HG03354 (cell line): ENCODE results near the gene GIT1.

ENCODE experiments used
- ATAC-seq: cut with Tn5 transposase; IDR thresholded peaks from one replicate; pipeline ENCODE4 v1.9.1; 2021; ENCODE audit warnings: mild to moderate bottlenecking; ENCODE audit not compliant: unreplicated experiment, poor library complexity, severe bottlenecking

Gene GIT1, protein sequence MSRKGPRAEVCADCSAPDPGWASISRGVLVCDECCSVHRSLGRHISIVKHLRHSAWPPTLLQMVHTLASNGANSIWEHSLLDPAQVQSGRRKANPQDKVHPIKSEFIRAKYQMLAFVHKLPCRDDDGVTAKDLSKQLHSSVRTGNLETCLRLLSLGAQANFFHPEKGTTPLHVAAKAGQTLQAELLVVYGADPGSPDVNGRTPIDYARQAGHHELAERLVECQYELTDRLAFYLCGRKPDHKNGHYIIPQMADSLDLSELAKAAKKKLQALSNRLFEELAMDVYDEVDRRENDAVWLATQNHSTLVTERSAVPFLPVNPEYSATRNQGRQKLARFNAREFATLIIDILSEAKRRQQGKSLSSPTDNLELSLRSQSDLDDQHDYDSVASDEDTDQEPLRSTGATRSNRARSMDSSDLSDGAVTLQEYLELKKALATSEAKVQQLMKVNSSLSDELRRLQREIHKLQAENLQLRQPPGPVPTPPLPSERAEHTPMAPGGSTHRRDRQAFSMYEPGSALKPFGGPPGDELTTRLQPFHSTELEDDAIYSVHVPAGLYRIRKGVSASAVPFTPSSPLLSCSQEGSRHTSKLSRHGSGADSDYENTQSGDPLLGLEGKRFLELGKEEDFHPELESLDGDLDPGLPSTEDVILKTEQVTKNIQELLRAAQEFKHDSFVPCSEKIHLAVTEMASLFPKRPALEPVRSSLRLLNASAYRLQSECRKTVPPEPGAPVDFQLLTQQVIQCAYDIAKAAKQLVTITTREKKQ

DNA sequence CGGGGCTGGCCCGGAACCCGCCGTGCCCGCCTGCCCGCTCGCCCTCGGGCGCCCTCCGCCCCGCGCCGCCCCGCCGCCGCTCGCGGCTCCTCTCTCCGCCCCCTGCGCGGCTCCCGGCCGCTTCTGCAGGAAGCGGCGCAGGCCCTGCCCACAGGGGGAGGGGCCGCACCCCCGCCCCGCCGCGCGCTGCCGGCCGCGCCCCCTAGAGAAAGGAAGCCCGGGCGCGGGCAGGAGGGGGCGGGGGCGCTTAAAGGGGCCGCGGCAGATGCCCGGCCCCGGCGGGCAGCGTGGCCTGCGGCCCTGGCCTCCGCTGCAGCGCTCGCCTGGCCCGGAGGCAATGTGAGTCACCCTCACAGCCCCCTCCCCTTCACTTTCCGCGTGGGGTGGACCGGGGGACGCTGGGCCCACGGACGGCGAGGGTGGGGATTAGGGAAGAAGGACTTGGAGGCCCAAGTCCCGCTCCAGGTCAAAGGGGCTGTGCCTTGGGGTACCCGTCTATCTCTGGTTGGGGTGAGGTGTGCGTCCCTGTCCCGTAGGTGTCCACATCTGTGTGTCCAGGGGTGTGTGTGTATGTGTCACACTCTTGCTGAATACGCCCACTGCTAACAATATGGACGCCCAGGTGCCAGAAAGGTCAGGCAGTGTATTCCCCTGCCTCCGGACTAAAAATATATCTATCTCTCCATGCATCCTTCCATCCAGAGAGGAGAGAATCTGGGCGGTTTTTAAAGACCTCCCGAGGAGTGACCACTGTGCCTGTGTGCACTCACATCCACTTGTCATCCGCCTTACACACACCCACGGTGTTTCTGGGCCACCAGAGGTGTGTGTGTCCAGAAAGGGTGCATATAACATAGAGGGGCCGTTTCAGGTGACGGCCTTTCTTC, at the start of gene GIT1:
TSS of gene GIT1 (minus strand) at position 125 of the 887 bp plus-strand sequence. CDS start 270 bp downstream, outside the sequence.
- ATAC-seq, result peak; percentile 63

DNA sequence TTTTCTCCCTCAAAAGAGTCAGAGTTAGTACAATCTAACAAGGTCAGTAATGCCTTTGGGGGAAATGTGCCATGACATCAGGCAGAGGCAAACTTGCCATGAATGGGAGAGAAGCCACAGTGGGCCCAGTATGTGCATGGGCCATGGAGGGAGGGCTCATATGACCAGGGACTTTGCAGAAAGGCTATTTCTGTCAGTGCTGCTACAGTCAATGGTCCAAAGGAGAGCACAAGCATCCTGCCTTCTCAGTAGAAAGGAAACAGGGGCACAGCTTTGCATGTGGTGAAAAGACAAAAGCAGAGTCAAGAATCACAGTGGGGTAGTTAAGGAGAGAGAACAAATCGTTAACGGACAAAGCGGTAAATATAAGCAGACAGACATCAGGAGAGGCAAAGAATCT, 44.4 kb upstream of the GIT1 start:
- no peak for ATAC-seq

DNA sequence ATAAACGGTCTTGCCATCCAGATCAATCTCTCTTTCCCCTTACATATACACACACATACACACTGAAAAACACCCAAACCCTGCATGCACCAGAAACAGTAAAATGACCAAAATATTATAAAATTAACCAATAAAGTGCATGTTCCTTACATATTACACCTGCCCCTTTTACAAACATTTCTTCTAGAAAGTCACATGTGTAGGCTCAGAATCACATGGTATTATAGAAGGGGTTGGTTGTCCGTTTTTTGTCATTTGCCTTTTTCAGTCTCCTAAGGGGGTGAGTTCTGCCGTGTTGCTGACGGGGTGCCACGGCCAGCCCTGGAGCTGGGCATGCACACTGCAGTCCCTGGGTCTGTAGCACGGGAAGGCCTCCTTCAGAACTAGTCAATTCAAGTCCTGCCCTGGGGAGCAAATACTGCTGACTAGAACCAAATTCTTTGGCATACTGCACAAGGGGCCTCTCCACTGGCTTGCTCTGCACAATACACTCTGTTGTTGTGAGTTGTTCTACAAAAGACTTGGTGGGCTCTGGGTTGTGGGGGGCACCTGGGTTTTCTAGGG, 41.3 kb upstream of the GIT1 start:
- no peak for ATAC-seq

DNA sequence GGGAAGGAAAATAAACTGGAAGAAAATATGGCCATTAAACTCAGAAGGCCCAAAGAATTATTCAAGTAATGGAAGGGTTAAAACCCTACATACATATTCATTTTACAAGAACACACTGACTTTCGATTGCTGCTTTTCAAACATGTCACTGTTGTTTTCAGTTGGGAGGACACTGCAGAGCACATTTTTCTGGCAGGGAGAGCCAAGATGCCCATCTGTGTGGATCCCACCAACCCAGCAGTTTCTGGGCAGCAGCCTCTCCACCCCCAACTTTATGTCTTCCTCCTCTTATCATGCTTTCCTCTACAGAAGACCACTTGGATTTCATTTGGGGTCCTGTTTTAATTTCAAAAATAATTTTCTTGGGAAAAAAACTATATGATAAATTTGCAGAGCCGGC, 40.4 kb upstream of the GIT1 start:
- ATAC-seq, result no peak

DNA sequence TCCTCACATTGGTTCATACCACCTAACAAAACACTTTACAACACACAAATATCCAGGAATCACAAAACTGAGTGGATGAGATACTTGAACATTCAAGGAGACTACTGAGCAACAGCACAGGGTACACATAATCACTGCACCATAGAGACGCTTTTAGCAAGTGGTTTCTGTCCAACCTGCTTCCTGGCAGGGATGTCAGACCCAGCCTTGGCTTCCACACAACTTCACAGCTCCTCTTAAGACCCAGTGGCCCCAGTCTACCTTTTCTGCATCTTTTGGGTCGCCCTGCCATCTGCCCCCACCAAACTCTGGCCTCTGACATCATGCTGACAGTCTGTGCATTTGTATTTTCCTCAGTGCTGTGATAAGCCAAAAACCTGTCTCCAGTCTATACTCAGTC, 39.2 kb upstream of the GIT1 start:
- no peak for ATAC-seq

DNA sequence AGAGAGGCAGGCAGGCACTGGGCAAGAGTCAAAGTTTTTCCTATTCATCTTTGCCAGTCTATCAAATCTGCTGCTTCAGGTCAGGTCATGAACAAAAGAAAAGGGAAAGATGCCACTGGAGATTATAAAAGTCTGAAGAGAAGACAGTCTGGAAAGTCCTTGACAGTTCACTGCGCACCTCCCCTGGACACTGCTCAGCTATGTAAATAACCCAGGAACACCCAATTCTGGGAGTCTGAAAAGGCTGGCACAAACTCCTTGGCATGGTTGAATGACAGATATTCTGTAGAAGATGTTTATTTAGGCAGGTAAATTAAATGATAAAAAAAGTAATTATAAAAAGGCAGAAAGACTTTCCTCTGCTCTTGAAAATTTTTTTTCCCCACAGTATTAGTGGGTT, 38.5 kb upstream of the GIT1 start:
- ATAC-seq, result no peak

DNA sequence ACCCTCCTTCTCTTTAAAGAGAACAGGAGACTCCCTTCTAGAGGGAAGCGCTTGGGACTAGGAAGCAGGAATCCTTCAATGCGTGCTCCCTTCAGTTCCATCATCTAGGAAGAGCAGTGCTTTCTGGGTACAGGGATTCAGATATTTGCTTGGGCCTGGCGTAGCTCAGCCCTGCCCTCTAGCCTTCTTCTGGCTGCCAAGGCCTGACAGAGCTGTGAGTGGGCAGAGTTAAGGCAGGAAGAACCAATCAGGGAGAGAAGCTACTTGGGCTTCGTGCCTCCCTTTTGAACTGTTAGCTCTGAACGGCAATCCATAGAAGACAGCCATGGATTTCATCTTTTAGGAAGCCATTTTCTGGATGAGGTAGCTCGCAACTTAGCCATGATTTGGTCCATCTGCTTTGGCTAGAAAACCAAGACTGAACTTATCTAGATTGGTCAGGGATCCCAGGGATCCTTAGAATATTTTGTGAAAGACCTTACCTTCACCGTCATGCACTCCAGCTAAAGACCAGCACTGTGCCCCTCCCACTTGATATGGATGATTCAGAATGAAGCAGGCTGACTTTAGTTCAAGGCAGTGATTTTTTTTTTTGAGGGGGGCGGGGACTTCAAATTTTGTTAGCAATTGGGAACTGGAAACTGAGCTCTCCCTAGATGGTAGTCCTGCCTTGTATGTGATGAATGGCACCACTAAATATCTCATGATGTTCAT, 35.7 kb upstream of the GIT1 start:
- ATAC-seq, result no peak

DNA sequence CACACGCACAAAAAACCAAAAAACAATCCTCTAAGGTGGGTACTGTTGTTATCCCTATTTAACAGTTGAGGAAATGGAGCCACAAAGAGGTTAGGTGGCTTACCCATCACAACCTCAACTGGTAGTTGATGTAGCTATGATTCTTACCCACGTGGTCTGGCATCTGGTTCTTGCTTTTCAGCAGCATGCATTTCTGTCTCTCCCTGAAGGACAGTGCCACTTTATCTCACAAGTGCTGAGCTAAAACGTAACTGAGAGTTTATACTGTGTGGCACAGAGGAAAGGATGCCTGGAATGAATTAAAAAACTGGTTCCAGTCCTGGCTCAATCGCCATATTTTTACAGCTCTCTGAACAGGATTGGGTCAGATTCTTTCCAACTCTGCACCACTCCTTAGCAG, 35.1 kb upstream of the GIT1 start:
- ATAC-seq, result no peak

DNA sequence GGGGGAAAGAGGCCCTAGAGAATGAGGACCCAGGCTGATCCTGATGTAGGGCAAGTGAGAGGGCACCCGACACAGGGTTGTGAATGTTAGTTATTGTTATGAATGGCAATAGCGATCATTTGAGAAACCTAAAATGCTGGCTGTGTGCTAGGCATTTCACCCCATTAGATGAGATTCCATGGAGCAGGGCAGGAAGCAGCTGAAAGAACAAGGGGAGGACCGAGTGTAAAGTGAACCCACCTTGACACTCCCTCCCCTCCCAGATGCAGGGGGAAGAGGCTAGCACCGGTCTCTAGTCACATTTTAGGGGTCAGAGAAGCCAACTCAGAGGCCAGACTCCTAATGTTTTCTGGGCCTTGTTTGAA, 33.8 kb upstream of the GIT1 start:
- ATAC-seq, result no peak

DNA sequence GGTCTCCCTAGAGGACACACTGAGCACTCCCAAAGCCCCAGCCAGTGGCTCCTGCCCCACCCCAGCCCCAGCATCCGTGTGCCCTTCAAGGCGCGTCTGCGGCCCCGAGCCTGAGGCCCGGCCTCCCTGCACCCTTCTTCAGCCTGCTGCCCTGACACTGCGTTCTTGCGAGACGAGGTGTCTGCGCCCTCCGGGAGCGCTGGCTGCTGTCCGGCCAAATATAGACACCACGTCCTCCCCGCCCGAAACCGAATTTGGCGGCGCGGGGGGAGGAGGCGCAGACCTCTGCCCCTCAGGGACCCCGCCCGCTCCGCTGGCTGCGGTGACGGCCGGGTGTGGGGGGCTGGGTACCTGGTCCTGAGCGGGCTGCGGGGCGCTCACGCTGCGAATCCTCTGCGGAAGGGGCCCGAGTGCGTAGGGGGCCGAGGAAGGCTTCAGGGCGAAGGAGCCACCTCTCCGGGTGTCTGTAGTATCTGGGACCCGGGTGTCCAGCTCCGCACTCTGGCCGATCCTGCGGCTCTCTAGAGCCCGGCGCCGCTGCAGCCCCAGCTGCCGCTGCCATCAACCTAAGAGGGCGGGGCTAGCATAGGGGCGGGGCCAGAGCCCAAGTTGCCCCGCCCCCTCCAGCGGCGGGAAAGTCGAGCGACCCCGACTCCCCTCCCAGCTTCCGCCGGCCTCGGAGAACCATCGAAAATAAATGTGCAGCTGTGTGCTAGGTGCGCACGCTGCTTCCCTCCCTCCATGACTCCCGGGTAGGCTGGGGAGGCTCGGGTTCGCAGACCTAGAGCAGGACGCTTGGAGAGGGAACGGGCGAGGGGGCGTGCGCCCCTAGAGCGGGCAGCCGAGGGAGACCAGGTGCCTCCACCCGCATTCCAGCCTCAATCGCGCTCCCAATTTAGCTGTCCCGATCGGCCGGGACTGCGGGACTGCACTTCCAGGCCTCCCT, 33.2 kb upstream of the GIT1 start, which contains the start of gene CORO6:
TSS of gene CORO6 (minus strand) at position 576 of the 946 bp plus-strand sequence. CDS start 1,491 bp downstream, outside the sequence.
- peak; percentile 60 for ATAC-seq

DNA sequence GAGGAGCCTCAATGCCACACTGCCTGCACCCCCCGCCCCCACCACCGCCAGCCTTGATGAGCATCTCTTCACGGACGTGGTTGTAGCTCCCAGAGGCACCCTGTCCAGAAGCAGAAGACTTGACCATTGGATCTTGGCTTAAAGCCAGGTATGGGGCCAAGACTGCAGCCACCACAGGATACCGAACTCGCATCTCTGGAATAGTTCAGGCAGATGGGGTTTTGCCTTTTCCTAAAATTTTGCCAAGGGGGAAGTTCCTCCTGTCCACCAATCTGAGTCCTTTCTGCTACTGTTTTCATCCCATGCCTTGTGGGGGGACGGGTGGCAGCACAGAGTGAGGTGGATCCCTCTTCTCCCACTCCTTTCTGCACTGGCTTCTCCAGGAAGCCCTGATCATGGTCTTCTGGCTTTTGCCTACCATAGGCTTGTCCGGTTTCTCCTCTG, 32.3 kb upstream of the GIT1 start:
- no peak for ATAC-seq

DNA sequence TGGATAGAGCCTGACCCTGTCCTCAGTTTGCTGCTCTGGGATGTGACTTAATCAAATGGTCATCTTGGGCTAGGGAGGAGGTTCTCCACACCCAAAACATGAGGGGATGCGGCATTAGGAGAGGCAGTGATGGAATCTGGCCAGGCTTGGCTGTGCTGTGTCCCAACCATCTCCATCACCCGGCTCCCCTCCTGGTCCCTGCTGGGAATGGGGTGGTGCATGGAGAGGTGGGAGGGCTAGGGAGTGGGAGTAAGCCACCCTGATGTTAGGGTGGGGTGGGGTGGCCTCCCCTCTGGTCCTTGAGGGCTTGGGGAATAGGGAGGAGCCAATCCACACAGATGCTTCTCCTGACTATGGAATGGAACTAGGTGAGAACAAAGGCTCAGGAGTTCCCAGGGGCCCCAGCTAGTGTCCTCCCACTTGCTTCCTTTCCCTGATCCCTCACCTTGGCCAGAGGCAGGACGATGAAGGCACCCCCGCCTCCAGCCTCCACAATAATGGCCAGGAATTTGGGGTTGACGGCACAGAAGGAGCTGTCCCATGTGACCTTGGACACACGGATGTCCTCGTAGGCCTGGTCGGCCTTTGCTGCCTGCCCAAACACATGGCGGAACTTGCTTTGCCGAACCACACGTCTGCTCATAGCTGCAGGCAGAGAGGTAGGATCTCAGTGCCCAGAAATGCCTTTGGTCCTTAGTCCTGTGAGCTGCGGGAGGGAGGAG, 31.5 kb upstream of the GIT1 start:
- no peak for ATAC-seq

DNA sequence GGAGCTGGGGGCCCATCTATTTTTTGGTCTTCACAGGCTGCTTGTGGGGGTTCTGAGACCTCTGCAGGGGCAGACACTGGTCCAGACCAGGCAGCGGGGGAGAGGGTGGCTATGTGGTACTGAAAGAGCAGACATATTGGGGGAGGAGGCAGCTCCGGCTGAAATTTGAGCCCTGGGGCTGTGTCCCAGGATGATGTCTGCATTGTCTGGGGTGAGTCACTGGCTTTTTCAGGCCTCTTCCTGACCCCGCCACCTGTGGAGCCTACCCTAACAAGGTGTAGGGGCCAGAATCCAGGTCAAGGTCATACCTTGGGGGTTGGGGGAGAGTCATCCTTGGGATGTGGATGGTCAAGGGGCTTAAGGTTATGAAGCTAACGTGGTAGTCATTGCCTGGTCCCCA, 30.8 kb upstream of the GIT1 start:
- no peak for ATAC-seq

DNA sequence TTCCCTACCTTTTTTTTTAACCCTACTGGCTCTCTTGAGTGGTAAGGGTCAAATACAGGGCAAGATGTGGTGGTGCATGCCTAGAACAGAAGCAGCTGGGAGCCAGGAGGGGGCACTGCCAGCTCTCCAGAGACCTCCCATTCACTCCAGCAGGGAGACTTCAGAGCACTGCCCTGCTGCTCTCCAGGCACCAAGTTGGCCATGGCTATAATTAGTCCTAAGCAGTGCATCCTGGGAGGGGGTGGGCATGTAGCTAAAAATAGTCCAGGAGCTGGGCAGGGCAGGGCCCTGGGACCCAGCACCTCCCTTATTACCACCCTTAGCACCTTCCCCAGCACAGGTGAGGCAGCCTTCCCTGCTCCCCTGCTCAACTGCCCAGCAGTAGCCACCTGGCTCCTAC, 29.8 kb upstream of the GIT1 start:
- ATAC-seq, result no peak

DNA sequence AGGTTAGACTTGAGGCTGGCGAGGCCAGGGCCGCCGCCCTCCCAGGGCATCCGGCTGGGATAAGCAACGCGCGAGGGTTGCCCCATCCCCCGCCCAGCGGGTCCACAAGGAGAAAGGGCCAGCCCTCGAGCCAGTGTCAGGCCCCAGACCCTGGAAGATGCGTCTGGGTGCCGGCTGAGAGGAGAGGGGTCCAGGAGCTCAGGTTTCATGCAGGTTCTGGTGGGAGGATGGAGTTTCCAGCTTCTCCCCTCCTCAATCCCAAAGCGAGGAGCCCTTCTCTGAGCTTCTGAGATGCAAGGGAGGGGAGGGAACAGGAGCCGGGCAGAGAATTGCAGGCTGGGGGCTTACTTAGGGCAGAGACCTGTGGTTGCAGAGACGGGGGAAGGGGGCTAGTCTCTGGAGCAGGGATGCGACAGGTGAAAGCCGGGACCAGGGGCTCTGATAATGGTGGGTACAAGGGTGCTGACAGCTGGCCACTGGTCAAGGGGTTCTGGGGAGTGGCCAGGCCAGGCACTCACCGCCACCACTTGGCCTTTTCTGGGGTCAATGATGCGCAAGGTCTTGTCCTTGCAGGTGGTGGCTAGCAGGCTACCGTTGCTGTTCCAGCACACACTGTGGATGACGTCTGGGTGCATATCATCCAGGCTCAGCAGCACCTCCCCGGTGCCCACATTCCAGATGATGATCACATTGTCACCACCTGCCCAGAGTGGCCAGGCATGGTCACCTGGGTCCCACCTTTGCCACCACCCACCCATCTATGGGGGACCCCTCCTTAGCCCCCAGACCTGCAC, 29.0 kb upstream of the GIT1 start:
- ATAC-seq, result no peak

DNA sequence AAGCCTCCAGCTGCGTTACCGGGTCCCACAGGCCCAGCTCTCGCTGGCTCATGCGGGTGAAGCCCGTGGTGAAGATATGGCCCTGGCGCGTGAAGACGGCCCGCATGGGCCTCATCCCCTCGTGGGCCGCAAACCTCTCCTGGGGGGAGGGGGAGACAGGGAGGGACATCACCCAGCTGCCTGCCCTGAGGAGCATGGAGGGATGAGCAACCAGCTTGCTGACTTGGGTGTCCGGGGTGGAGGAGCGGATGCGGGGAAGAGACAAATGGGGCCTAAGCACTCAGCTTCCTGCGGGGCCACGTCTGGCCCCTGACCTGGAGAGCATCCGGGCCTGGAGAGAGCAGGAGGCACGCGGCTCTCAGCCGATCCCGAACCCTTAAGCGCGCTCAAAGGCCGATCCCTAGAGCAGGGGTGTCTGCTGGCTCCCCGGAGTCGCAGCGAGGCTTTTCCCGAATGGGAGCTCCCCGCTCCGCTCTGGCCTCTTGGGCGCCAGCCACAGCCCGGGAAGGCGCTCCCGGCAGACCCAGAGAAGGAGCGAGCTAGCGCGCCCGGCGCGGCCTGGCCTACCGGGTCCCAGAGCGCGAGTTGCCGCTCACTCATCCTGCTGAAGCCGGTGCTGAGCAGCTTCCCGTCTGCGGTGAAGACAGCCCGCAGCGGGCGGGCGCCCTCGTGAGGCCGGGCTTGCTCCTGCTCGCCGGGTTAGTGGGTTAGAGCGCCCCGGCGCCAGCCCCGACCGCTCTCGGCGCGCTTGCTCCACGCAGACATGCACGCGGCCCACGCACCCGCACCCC, 28.2 kb upstream of the GIT1 start:
- peak; percentile 24 for ATAC-seq
